GM12872 (cell line): ENCODE measurements around the gene P2RX3.

Experiments used
- TF ChIP-seq, protein P1 (sequence below): IDR thresholded peaks from 3 replicates; pipeline ENCODE4 v1.5.1; 2011; ENCODE audit warnings: low read depth, mild to moderate bottlenecking, low read length, moderate library complexity; ENCODE audit not compliant: insufficient read depth

The P2RX3 gene

DNA sequence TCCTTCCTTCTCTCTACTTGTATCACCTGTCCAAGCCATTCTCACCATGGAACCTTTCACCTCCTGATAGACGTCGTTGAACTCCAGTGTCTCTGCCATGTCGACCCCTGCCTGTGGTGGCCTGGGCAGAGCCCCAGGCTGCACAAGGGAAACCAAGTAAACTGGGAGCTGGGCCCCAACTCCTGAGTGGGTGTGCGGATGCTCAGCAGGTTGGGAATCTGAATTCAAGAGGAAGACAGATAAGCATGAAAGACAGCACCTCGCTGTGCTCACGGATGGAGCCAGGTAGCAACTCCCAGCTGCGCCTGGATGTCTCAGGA, 3.2 kb upstream of the P2RX3 start:
- TF ChIP-seq, protein P1, sequence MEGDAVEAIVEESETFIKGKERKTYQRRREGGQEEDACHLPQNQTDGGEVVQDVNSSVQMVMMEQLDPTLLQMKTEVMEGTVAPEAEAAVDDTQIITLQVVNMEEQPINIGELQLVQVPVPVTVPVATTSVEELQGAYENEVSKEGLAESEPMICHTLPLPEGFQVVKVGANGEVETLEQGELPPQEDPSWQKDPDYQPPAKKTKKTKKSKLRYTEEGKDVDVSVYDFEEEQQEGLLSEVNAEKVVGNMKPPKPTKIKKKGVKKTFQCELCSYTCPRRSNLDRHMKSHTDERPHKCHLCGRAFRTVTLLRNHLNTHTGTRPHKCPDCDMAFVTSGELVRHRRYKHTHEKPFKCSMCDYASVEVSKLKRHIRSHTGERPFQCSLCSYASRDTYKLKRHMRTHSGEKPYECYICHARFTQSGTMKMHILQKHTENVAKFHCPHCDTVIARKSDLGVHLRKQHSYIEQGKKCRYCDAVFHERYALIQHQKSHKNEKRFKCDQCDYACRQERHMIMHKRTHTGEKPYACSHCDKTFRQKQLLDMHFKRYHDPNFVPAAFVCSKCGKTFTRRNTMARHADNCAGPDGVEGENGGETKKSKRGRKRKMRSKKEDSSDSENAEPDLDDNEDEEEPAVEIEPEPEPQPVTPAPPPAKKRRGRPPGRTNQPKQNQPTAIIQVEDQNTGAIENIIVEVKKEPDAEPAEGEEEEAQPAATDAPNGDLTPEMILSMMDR, result no peak

DNA sequence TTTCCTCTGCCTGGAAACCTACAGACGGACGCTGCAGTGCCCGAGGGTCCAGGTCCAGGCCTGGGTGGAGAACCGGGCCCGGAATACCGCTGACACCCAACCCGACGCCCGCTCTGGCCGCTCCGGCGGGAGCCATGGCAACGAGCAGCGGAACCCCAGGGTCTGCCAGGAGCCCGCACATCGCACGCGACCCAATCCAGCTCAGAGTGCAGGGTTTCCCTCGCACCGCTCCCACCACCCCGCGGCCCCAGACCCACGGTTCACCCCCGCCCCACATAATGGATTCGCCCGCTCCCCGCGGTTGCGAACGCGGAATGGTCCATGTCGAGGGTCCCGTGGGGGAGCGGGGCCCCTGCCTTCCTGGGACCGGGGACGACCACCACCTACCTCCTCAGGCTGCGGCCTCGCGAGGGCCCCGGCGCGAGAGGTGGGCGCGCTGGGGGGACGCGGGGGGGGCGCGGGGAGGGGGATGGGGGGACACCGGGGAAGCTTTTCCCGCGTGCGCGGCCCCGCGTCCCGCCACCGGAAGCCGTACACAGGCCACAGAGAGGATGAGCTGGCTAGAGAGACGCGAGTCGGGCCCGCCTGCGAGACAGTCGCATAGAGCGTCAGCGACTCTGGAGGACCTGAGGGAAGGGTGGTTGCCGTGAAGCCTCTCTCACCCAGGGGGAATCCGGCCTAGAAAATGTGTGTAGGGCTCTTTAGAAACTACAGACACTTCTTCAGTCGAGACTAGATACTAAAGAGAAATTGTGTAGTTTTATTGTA, 2.6 kb upstream of the P2RX3 start, which contains the start of gene SSRP1:
Gene SSRP1 (minus strand): TSS at position 550 of the 768 bp plus-strand sequence. CDS start 771 bp downstream, outside the sequence.
- TF ChIP-seq, protein P1, result no peak

DNA sequence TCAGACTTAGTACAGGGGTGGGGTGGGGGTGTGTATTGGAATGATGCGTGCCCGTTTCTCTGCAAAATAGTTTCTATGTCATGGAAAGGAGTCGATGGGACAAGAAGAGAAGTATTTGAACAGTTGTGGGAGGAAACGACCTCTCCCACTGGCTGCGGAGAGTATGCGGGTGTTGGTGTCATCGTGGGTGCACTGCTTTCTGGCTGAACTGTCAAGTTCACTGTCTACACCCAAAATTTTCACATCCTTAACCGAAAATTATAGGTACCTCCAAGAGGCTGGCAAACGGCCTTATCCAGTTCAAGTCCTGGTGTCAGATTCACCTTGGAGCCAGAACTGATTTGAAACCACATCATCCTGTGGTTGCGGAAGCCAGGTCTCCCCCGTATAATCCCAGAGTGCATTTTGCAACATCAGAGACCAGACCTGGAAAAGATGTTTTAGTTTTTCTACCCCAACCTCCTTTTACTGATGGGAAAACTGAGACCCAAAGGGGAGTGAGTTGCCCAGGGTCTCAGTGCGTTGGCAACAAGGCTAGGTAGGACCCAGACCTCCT, 2.0 kb upstream of the P2RX3 start:
- TF ChIP-seq, protein P1, result no peak

DNA sequence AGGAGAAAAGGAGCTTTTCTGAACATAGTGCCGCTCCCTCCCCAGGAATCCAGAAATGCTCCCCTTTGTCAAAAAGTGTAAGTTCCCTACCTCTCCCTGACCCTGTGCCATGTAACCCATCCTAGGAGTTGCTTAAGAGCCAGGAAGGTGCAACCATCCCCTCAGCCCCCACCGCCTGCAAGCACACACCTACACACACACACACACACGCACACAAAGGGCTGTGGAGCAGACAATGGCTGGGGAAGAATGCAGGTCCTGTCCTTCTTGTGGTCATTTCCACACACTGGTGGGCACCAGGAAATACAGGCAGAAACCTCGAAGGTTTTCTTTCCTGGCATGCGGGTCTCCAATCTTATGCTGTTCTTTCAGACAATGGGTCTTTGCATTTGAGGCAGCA, 1.2 kb downstream of the P2RX3 start:
- TF ChIP-seq, protein P1, result no peak

DNA sequence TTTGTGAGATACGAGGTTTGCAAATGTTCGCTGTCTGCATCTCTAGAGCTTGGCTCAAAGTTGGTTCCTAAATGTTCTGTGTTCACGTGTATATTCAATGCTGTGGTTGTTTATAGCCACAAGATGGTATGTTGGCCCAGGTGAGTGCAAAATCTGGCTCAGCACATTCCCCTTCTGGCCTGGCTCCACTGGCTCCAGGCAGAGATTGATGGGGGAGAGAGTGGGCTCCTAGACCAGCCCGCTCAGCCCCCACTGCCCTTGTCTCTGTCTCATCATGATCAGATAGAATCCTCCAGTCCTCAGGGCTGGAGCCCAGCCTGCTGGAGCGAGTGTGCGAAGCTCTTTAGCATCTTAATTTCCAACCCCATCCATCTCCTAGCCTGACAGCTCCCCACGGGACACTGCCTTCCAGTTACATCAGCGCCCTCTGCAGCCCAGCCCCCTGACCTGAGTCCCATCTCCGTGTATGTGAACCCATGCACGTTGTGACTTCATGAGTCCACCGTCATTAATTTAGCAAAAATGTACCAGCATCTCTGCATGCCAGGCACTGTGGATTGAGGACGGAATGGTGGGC, 2.0 kb downstream of the P2RX3 start:
- TF ChIP-seq, protein P1, result 0 out of 3 replicates have a peak, but pooled peaks have one; percentile 18

DNA sequence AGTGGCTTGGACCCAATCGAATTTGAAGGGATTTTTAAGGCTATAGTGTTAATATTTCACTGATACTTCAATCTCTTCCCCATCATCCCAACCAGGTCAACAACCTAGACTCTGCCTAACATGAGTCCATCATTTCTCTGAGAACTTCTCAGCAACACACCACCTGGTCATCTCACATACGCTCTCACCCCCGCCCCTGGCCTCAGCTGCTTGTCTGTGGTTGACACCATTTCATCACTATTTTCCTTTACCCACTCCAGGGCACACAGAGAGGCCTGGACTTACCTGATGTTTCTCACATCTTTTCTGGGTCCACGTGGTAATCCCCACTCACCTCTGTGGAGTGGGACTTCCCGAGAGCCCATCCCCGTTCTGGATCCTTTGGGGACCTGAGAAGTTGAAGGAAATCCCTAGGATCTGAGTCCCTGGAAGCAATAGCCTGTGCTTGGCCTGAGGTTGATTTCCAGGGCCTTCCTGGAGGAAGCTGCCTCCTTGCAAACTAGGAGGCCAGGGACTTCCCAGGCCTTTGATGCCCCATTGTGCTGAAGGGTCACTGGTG, 3.2 kb downstream of the P2RX3 start:
- TF ChIP-seq, protein P1, result no peak

DNA sequence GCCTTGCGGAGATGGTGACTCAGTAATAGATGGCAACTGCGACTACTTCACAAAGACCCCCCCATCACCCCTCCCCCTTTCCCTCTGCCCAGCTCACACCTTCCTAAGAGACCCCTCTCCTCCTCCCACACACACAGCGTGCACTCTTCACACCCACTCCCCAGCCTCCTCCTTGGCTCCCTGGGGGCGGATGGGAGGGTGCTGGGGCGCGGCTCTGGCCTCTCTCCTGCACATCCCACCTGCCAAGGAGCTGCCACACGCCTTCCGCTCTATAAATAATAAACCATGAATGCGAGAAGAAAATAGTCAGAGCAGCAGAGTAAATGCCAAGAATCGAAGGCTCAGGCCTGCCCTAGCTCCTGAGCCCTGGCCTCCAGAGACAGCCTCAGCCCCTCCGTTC, 4.5 kb downstream of the P2RX3 start:
- TF ChIP-seq, protein P1, result no peak
